Fibroblast of skin of abdomen (primary cell): Measurements from ENCODE around the gene PRKACB.
A peak's percentile ranks its signal among the peaks of the same experiment; 100 is the strongest.
"Not testable (repeated sequence)": the region's sequence is repeated elsewhere in the genome, so short reads cannot be mapped to it uniquely, and the experiment has no call there.

Source experiments
- DNase-seq: peaks from one replicate; pipeline ENCODE4 v3.0.0-alpha.2; 2013

Gene PRKACB

DNA sequence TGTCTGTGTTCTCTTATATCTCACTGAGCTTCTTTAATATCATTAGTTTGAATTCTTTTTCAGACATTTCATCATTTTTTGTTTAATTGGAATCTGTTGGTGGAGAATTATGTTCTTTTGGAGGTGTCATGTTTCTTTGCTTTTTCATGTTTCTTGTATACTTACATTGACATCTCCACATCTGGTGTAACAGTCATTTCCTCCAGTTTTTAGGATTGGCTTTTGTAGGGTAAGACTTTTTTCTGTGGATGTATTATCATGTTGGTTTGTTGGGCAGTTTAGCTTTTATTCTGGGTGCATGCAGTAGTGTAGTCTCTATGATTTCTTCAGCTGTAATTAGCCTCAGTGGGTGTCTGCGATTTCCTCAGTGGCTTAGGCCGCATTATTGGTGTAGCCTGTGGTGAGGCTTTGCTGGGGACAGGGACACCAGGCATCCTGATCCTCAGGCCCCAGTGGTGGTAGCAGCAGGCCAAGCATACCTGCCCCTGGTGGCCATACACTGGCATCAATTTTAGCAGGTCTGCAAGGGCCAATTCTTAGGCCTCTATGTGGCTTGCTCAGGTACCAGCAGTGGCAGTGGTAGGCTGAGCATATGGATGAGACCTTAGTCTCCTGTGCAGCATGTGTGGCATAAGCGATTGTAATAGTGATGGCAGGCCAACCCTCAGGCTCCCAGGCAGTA is 79.8 kb downstream of the PRKACB start:
- DNase-seq = peak; percentile 4

DNA sequence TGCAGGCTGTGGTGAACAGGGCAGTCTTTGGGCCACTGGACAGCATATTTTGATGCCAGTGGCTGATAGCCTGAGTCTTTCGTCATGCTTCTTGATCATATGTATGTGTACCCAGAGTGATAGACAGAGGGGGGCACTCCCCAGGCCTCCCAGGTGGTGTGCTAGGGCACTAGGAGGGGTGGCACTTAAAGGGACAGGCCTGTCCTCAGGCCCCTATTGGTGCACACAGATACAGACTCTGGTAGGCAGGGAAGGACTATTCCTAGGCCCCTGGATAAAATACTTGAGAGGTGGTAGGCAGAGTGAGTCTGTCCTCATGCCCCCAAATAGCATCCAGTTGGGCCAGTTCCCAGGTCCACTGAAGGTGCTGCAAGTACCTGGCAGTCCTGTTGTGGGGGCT is 80.8 kb downstream of the PRKACB start:
- DNase-seq = no peak

DNA sequence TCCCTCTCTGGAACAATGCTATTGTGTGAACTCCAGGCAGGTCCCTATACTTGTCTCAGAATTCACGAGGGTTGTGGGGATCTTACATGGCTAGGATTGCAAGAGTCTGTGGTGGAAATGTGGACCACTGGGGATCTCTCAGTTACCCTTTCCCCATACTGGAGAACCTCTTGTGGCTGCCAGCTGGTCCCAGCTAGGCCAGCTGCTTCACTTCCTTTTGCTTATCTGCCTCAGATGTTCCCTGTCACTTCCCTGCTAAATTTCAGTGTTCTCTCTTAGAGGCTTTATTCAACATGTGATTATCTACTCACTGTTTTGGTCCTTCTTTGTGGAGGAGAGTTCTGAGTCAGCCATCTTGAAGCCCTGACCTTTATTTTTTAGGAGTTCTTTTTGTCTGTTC is 81.6 kb downstream of the PRKACB start:
- DNase-seq = no peak

DNA sequence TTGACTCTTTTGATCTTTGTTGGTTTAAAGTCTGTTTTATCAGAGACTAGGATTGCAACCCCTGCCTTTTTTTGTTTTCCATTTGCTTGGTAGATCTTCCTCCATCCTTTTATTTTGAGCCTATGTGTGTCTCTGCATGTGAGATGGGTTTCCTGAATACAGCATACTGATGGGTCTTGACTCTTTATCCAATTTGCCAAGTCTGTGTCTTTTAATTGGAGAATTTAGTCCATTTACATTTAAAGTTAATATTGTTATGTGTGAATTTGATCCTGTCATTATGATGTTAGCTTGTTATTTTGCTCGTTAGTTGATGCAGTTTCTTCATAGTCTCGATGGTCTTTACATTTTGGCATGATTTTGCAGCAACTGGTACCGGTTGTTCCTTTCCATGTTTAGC is 88.6 kb downstream of the PRKACB start:
- not testable (repeated sequence) for DNase-seq

DNA sequence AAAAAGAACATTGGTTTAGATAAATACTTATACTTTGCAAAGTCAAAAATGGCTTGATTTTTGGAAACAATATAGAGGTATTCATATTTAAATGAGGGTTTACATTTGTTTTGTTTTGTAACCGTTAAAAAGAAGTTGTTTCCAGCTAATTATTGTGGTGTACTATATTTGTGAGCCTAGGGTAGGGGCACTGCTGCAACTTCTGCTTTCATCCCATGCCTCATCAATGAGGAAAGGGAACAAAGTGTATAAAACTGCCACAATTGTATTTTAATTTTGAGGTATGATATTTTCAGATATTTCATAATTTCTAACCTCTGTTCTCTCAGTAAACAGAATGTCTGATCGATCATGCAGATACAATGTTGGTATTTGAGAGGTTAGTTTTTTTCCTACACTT is 92.2 kb downstream of the PRKACB start:
- no peak for DNase-seq

DNA sequence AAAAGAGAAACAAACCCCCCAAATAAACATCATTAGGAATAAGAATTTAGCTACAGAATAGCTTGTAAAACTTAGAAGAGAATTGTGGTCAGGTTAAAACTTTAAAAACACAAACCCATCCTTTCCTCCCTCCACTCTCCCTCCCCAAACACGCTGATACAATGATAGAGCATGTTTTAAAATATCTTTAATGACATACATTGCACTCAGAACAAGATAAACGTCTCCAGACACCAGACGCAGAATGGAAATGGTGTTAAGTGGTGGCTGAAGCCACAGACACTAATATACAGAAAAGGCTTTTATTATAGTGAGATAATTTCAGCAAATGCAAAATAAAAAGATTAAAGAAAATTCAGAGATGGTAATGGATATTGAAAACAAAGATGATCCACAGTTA is 98.6 kb downstream of the PRKACB start:
- no peak for DNase-seq

DNA sequence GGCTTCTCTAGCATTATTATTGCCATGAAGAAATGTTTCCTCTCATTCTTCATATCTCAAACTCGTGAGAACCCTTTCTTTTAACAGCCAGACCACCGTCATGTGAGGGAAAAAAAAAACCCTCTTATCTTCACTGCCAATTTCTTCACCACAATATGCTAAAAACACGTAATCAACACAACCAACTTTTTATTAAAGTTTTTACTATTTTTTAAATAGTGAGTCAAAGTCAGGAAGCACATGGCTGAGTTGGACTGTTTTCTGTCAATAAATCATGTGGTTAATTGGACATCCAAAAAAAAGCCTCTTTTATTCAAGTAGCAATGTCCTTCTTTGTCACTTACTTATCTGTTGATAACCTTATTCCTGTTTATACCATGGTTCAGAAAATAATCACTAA is 101.5 kb downstream of the PRKACB start:
- no peak for DNase-seq

DNA sequence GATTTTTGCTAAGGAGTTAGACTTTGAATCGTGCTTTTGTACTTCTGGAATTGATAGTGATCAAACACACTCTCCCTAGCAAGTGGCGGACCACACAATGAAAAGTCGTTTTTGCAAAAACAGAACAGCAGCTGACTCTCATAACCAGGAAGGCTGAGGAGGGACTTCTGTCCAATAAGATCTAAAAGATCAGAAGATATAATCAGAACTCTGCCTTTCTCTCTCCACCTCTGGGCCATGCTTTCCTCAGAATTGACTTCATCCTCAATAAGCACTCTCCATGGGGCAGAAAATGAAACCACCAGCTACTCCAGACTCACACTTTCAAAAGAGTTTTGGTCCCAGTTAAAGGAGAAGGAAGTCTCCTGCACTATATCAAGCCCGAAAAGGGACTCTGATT is 102.1 kb downstream of the PRKACB start:
- DNase-seq = no peak

DNA sequence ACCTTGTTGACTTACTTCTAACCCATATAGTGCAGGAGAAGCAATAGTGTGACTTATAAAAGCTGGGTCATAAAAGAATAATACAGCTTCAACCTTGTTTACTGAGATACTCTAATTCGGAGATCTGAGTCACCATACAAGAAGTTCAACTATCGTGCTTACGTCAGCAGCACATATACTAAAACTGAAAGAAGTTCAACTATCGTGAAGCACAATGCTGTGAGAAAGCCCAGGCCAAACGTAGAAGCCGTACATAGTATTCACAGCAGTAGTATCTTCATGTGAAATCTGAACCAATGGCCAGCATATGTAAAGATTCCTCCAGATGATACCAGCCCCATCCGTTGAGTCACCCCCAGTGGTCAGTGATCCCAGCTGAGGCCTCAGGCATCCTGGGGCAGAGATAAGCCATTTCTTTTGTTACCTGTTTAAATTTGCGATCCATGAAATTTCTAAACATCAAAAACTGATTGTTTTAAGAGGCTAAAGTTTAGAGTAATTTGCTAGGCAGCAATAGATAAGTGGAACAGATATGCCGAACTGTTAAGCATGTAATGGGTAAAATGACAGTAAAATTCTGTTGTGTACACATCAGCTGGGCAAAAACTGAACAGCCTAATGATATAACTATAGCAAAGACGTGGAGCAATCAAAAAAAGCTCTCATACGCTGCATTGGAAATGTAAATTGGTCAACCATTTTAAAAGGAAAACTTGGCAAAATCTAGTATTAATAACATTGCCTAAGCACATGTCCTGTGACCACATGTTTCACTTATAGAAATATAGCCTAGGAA is 103.6 kb downstream of the PRKACB start:
- peak; percentile 12 for DNase-seq

DNA sequence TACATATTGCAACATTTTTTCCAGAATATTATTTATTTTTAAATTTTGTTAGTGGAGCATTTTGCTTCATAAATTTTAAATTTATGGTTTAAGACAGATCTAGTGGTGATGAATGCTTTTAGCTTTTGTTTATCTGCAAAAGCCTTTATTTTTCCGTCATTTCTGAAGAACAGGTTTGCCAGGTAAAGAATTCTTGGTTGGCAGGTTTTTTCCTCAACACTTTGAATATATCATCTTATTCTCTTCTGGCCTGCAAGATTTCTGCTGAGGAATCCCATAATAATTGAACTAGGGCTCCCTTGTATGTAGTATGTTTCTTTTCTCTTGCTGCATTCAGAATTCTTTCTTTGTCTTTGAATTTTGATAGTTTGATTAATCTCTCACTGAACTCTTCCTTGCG is 106.6 kb downstream of the PRKACB start:
- DNase-seq = no peak

DNA sequence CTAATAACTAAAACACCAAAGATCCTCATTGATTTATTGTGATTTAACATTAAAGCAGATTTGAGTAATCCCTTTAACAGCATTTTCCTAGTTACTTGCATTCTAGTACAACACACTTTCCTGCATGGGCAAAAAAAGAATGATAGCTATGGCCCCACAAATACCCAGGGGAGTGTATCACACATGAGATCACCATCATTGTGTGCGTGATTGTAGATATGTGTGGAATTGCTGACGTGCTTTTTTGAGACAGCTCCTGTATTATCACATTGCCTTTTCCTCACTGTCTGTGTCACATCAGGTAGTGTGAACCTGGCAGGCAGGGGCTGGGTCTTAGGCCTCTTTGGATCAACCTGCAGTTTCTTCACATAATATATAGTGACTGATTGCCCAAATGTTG is 109.0 kb downstream of the PRKACB start:
- peak; percentile 74 for DNase-seq

DNA sequence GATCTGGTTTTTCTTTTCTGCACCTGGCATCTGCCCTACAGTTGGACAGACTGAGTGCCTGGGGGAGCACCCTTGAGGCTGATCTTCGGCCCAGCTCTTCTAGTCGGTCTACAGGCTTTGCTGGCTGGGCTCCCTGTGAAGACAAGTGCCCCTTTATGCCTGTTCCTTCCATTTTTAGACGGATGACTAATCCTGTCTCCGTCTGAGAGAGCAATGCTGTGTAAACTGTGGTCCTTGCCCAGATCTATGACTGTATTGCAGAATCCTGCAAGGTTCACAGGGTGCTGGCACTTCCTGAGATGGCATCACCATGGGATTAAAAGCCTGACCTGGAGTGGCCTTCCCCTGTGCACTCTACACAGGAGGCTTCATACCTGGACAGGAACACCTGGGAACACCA is 109.8 kb downstream of the PRKACB start:
- DNase-seq = peak; percentile 74

DNA sequence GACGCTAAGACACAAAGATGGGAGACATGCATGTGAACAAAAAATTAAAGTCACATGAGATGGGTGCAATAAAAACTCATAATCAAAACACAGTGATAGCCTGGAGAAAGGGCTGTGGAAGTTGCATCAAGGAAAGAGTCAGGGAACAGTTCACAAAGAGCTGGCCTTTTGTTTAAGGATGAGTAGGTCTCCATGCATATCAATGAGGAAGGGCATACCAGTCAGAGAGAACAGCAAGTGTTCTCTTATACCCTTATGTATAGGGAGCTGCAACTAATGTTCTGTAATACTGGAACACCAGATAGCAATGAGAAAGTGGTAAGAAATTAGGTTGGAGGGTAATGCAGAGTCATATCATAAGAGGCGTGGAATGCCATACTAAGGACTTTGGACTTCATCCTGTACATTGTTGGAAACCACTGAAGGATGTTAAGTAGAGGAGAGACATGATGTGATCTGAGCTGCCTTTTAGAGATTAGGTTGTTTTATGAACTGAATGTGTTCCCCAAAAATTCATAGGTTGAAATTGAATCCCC is 110.7 kb downstream of the PRKACB start:
- DNase-seq = no peak

DNA sequence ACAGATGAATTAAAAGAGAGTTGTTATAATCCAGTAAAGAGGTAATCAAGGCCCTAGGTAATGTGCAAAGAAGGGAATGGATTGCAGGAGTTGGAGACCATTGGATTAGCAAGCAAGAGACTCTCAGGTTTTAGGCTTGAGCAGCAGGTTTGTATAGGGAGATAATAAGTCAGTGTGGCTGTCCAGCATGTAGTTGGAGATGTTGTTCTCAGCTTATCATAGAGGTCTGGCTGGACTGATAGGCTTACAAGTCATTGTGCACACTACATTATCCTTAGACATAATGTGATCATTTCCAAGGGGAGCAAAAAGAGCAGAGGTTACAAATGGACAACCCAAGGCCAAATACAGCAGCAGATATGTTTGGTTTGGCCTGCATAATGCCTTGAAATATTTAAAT is 111.5 kb downstream of the PRKACB start:
- DNase-seq = no peak

DNA sequence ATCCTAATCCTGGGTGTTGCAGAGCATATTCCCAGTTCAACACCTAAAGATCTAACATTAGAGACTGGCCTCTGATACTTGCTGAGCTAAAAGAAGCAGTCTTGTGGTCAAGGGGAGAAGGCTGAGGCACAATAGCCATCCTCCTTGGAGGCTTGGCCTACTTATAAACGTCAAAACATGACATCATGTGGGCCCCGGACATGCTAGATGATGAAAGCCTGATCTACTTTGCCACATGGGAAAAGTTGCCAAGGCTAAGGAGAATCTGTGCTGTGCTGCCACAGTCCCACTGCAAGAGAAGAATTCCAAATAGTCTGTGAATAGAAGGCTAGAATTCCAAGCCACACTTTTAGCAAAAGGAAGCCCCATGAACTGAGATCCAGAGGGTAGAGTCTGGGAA is 113.5 kb downstream of the PRKACB start:
- DNase-seq = no peak

DNA sequence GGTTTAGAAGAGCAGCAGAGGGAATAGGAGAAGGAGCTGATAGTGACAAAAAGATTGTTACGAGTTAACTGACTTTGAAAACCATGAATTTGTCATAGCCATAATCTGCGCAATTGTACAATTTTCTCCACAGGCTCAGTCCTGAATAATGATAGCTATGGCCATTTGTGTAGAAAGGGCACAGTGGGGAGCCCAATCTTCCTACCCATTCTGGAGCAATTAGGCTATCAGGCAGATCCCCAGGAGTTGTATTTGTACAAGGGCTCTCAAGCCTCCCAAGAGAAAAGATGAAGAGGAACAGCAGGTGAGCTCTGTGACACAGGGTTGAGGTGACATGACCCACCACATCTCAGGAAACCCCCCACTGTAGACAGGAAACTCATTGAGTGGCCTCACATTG is 115.3 kb downstream of the PRKACB start:
- DNase-seq = no peak

DNA sequence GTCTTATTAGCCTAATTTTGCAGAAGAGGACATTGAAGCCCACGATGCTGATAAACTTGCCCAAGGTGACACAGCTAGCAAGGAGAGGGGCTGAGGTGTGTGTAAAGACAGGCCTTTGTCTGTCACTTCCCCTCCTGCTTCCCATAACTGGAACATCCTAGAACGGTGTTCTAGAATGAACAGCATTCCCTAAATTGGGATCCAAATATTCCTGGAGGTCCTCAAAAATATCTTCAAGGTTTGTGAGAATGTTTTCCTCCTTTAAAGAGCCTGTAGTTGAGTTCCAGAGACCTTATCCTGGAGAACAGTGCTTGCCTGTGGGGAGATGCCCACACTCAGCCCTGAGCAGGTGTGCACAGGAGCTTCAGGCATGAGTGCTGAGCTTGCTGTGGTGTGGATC is 115.9 kb downstream of the PRKACB start:
- no peak for DNase-seq

DNA sequence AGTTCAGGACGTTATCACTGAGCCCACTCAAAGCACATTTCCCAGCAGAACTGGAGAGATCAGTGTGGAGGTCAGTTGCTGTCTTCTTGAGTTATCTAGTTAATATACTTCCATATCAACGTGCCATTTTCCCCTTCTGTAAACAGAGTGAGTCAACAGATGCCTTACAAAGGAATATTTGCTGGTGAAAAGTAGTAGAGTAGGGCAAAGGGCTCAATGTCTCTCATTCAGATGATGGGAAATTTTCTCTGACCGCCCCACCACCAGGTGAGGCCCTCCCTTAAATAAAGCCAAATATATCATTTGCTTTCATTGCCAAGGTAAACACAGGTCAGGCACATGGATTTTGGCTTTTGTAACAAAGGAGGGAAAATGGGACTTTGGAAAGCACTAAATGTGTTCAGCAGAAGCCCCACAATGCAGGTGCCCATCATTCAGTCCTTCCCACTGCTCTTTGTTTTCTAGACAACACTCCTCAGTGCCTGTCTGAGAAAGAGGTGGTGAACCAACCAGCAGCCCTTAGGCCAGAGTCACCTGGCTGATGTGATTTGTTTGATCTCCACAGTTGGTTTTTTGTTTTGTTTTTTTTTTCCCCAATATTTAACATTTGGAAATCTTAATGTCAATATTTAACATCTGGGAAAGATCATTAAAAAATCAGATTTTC is 116.9 kb downstream of the PRKACB start:
- no peak for DNase-seq

DNA sequence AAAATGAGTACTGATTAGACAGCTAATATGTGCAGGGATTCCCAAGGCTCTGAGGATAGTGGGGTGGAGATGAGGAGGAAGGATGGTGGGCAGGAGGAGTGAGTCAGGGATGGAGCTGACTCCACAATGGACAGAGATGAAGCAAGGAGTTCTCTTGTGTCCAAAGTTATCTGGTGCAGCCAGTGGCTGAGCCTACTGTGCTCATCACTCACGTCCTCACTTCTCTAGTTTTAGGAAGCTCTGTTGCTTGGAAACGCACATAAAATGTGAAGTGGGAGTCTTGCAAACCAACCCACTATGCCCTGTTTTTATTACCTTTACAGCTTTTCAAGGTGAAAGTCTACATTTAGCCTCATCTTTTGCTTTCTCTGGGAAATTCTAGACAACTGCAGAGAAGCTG is 120.9 kb downstream of the PRKACB start:
- no peak for DNase-seq

DNA sequence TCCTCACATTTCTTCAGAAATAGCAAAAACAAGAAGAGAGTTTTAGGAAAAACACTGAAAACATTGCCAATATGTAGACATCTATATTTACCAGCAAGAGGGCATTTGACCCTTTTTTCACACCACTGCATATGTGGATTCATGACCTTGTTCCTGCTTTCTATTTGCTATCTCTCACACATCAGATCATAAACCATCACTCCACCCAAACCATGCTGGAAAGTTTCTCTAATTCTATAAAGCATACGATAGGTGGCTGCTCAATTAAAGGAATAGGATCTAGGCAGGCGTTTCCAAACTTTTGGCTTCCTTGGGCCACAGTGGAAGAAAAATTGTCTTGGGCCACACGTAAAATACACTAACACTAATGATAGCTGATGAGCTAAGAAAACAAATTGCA is 121.8 kb downstream of the PRKACB start:
- no peak for DNase-seq

DNA sequence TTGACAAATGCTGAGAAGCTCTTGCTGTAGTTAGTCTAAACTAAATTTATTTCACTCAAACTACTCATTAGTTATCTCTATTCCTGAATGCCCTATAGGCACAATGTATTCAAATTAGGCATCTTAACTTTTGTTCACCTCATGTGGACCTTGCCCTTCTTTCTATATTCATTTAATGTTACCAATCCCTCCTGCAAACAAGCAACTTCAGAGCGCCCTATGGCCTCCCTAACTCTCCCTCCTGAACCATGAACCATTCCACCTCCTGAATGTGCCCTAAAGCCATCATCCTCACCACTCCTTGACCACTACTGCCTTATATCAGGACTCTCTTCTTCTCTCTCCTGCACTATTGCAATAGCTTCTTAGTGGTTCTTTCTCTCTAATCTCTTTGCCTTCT is 122.7 kb downstream of the PRKACB start:
- no peak for DNase-seq

DNA sequence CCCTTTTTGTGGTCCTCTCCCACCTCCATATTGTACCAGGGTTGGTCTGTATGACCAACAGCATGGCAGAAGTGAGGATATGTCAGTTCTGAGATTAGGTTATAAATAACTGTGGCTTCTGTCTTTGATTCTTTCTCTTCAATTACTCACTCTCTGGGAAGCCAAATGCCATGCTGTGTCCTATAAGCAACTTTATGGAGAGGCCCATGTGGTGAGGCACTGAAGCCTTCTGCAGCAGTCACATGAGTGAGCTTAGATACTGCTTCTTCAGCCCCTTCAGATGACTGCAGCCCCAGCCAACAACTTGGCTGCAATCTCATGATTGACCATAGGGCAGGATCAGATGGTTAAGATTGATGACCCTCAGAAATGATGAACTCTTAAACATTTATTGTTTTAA is 123.4 kb downstream of the PRKACB start:
- DNase-seq = no peak

DNA sequence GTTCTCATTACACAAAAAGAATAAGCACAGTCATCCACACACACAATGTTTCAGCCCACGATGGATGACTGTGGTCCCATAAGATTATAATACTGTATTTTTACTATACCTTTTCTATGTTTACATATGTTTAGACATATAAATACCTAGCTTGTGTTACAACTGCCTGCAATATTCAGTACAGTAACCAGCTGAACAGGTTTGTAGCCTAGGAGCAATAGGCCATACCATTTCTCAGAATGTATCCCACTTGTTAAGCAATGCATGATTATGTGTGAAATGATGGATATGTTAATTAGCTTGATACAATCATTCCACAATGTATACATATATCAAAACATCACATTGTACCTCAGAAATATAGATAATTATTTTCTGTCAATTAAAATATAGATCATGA is 124.3 kb downstream of the PRKACB start:
- DNase-seq = no peak

DNA sequence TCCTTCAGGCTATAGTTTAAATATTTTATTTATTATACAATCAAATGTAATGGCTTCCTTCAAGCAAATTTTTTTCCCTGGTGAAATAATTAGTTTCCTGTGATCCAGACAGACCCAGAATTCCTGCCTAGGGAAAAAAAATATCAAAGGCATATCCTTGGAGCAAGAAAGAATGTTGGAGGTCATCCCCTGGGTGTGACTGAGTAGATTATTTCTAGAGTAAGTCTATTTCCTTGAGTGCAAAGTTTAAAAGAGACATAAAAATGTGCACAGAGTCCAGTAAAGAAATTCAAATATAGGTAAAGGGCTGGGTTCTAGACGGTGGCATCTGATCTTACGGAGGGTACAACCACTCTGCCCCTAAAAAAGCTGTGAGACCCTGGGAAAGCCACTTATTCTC is 125.2 kb downstream of the PRKACB start:
- DNase-seq = no peak
